GM19324 (cell line): Measurements from ENCODE around the gene FJX1.

Experiments used
- ATAC-seq: cut with Tn5 transposase; IDR thresholded peaks from one replicate; pipeline ENCODE4 v1.9.1; 2021; ENCODE audit warnings: mild to moderate bottlenecking, moderate library complexity; ENCODE audit not compliant: unreplicated experiment, low FRiP score

Gene FJX1, protein sequence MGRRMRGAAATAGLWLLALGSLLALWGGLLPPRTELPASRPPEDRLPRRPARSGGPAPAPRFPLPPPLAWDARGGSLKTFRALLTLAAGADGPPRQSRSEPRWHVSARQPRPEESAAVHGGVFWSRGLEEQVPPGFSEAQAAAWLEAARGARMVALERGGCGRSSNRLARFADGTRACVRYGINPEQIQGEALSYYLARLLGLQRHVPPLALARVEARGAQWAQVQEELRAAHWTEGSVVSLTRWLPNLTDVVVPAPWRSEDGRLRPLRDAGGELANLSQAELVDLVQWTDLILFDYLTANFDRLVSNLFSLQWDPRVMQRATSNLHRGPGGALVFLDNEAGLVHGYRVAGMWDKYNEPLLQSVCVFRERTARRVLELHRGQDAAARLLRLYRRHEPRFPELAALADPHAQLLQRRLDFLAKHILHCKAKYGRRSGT

DNA sequence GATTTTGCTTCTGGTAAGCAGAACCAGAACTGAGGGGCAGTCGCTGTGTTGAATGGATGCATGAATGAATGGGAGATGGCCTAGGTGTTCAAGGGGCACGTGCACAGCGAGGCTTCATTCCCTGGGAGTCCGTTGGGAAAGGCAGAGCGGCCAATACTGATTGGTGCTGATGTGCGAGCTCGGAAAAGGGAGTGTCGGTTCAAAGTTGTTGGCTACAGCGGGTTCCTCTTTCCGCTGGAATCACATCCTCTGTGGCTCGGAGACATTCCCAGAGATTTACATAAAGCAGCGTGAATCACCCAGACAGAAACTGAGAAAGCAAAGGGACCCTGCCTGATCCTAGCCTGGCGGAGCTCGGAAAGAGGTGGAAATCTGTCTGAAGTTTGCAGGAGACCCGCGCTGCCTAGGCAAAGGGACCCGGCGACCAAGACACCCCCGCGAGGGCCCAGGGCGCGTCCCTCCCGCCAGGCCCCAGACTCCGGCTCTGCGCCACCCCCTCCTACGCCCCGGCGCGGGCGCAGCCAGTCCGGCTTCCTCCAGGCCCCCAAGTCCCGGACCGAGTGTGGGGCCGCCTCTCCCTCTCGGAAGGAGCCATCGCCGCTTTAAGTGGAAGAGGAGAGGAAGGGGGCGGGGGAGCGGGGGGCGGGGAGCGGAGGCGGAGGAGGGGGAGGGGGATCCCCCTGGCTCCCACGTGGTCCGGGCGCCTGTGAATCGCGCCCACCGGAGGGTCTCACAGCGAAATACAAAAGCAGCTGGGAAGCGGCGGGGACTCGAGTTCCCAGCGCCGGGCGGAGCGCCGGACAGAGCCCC lies at the start of gene FJX1:
FJX1 (plus strand) TSS at position 774 of the 810 bp plus-strand sequence. CDS start 177 bp downstream, outside the sequence.
- ATAC-seq: peak; percentile 24

- no peak for ATAC-seq
Observed at GRCh38 chr11:35571696-35572095, 46.6 kb upstream of the FJX1 start.

- no peak for ATAC-seq
Observed at GRCh38 chr11:35579557-35580396, 38.5 kb upstream of the FJX1 start.

DNA sequence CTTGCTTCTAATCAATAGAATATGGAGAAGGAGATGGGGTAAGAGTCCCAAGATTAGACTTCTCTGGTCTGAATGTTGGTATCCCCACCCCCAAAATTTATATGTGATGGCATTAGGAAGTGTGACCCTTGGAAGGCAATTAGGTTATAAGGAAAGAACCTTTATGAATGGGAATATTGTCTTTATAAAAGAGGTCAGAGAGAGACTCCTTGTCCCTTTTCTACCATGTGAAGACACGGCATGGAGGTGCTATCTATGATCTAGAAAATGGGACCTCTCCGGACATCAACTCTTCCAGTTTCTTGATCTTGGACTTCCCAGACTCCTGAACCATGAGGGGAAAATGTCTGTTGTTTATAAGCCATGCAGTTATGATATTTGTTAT lies 37.9 kb upstream of the FJX1 start:
- ATAC-seq: no peak

- no peak for ATAC-seq
Observed at GRCh38 chr11:35582033-35582432, 36.2 kb upstream of the FJX1 start.

GRCh38 chr11:35583126-35583525 lies 35.1 kb upstream of the FJX1 start:
- ATAC-seq: no peak

DNA sequence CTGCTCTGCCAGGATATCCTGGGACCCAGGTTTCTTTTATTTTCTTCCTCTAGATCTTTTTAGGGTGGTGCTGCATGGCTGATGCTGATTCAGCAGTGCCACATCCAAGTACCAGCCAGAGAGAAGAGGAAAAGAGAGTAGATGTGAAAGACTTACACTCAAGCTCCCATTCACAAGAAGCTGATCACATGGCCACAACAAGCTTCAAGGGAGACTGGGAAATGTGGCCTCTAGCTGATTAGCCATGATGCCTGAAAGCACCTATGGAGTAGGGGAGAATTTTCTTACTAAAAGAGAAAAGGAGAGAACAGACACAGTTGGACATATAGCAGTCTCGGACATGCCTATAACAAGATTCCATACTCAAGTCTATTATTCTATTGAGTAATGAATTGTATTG lies 34.4 kb upstream of the FJX1 start:
- ATAC-seq: no peak

GRCh38 chr11:35584321-35584720 lies 33.9 kb upstream of the FJX1 start:
- ATAC-seq: no peak

DNA sequence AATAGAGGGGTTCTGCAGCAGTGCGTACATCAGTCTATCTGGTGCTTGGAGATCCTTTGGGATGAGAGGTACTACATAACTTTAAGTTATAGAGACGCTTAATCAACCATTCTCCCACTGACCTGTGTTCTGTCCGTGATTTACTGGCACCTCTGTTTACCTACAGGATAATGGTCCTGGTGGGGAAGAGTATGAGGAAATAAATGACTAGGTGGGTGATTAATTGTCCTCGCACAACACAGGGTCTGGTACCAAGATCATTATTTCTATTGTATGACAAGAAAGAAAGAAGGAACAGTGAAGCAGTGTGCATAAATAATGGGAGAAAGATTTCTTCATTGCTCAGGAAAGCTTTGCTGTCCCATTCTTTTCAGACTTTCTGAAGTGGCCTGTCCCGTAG lies 32.8 kb upstream of the FJX1 start:
- no peak for ATAC-seq

- ATAC-seq: no peak
Observed at GRCh38 chr11:35586222-35586621, 32.0 kb upstream of the FJX1 start.

GRCh38 chr11:35587972-35588371 lies 30.3 kb upstream of the FJX1 start:
- no peak for ATAC-seq

DNA sequence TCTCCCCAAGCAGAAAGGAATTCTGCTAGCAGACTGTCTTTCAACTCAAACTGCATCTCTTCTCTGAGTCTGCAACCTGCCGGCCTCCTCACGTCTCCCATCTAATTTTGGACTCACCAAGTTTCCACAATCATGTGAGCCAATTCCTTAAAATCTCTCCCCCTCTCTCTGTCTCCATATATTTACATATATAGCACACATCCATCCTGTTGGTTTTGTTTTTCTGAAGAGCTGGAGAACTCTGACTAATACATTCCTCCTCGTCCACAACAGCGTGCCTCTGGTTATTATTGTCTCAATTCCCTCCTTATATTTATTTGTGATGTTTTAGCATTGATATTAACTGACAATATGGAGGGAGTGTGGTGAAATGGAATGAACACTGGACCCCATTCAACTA lies 29.6 kb upstream of the FJX1 start:
- no peak for ATAC-seq

DNA sequence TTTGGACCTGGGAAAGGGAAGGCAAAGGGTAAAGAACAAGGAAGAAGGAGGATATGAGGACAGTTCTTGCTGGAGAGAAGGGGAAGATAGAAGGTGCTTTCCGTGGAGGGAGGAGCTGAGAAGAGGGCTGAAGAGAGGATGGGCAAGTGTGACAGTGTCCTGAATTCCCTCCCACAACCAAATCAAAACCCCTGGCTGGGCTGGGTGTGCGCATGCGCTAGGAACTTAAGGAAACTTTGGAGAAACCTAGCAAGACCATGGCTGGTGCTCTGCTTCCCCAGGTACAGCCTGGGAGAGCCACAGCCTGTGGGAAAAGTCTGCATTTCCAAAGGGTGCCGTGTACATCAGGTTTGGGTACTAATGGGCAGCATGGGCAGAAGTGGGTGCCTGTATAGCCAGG lies 29.0 kb upstream of the FJX1 start:
- no peak for ATAC-seq

GRCh38 chr11:35590412-35590811 lies 27.8 kb upstream of the FJX1 start:
- ATAC-seq: no peak

- no peak for ATAC-seq
Observed at GRCh38 chr11:35593143-35593542, 25.1 kb upstream of the FJX1 start.

DNA sequence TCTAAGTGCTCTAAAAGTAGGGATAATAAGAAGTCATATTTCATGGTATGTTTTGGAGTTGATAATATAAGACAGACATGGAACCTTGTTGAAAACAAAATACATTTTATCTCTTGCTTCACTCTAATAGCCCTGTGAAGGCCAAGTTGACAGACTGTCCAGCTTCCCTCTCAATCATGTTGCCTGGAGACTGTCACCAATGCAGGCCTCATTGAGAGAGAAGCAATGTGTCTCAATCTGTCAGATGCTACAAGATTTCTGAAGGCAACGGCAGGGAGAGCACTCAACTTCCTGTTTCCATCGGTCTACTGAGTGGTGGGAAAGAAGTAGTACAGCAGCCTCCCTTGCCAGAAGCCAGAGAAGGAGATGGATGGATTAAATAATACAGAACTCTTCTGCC lies 23.6 kb upstream of the FJX1 start:
- no peak for ATAC-seq

DNA sequence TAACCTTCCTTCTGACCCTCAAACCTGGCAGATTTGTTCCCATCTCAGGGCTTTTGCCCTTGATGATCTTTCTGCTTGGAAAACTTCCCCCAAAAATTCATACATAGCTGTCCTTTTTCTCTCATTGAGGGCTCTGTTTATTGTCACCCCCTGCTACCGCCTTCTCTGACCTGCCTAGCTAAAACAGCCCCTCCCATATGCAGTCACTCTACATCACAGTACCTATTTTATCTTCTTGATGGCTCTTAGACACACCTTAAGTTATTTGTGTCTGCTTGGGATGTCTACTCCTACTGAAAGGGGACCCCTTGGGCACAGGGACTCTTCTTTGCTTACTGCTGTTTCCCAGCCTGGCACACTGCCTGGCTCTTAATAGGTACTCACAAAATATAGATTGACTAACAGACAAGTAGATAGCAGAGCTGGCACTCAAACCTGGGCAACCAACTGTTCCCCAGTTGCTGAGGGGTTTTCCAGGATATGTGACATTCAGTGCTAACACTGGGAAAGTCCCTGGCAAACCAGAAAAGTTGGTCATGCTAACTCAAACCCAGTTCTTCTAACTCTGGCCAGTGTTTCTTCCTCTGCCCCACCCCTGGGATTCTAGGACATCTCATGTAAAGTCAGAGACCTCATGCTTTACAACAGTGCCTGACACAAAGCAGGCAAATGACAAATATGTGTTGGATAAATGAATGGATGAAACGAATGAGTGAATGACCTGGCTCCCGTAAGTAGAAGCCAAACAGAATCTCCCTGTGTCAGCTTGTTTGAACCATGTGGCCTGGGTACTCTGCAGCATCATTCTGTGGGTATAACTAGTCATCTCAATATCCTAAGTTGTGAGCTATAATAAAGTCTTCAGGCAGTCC lies 19.8 kb upstream of the FJX1 start:
- peak; percentile 64 for ATAC-seq

GRCh38 chr11:35600331-35600838 lies 17.9 kb upstream of the FJX1 start:
- no peak for ATAC-seq

DNA sequence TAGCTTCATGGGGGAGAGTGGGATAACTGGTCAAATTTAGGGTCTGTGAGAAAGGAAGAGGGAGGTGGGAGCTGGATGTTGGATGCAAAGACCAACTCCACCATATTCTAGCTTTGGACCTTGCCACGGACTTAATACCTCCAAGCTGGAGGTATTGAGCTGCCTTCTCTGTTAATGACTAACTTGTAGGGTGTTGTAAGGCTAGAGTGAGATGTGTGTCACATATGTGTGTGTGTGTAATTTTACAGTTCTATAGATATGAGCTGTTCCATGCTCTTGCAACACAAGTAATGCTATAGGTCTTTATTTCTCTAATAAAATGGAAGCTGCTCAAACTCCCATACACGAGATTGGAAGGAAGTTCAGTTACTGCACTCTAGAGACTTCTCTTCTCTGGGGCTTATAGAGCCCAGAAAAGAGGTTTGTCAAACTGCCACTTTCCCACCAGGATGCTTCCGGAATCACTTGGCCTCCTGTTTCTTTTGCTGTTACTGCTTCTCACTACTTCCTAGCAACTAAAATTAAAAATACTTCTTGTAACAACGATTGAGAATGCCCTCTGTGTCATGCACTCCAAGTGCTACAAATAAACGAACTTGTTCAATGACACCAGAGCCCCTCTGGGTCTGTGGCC lies 16.0 kb upstream of the FJX1 start:
- ATAC-seq: no peak
